Gastroesophageal sphincter (tissue), 4 donors: ENCODE measurements around the gene RBBP8NL. TPM values are rescaled to one million over a fixed set of nuclear protein-coding genes. Genes with fewer than 3 reads are reported as not detected.

ENCODE experiments used
- ATAC-seq: fragments of 150-250 bp; one replicate; pipeline ENCODE4 v1.9.1; 2016; ENCODE audit warnings: mild to moderate bottlenecking, moderate library complexity
- H3K27ac ChIP-seq, 4 donors: fragments of 200-600 bp; sonication (generic) in 3 of 4; 1 replicate in 3 of 4; 2 replicates in 1 of 4; pipeline ENCODE4 v1.5.1; 2016 to 2019
- H3K27me3 ChIP-seq: fragments of 200-600 bp; sonication (generic); one replicate; pipeline ENCODE4 v1.5.1; 2019
- H3K36me3 ChIP-seq, 2 donors: fragments of 200-600 bp; sonication (generic); one replicate each; pipeline ENCODE4 v1.5.1; 2019; ENCODE audit warnings: control low read depth in 1 of 2
- H3K4me1 ChIP-seq, 3 donors: fragments of 200-600 bp; sonication (generic); 1 replicate in 2 of 3; 2 replicates in 1 of 3; pipeline ENCODE4 v1.5.1; 2016 to 2019; ENCODE audit warnings: control low read depth in 2 of 3
- H3K4me3 ChIP-seq, 2 donors: fragments of 200-600 bp; sonication (generic); one replicate each; pipeline ENCODE4 v1.5.1; 2019; ENCODE audit warnings: mild to moderate bottlenecking in 1 of 2, moderate library complexity in 1 of 2
- H3K9me3 ChIP-seq, 3 donors: fragments of 200-600 bp; sonication (generic); one replicate each; pipeline ENCODE4 v1.5.1; 2017 to 2019; ENCODE audit warnings: control low read depth in 2 of 3
- CTCF ChIP-seq, 4 experiments: fragments of 200-600 bp in 2 of 4; fragments of 450-650 bp in 2 of 4; sonication (generic) in 1 of 4; IDR thresholded peaks; one replicate each; pipeline ENCODE4 v1.5.1; 2017 to 2019; ENCODE audit warnings: antibody characterized with exemption in 4 of 4, mild to moderate bottlenecking in 2 of 4, moderate library complexity in 2 of 4
- EP300 ChIP-seq: sonication (generic); formaldehyde crosslinking; IDR thresholded peaks from one replicate; pipeline ENCODE4 v1.6.1; 2017; ENCODE audit warnings: antibody characterized with exemption, mild to moderate bottlenecking
- POLR2A ChIP-seq, 2 donors: fragments of 450-650 bp; IDR thresholded peaks; one replicate each; pipeline ENCODE4 v1.6.1; 2017; ENCODE audit warnings: antibody characterized with exemption in 2 of 2, mild to moderate bottlenecking in 2 of 2, moderate library complexity in 1 of 2
- POLR2AphosphoS5 ChIP-seq: sonication (generic); formaldehyde crosslinking; IDR thresholded peaks from one replicate; pipeline ENCODE4 v1.6.1; 2017; ENCODE audit warnings: antibody characterized with exemption
- WGBS, 2 donors: methylation state at CpG; one replicate each; pipeline ENCODE4 v1.1.5; 2018; ENCODE audit warnings: low coverage in 1 of 2; 5-methylcytosine and 5-hydroxymethylcytosine counted together
- total RNA-seq, 4 donors: library from RNA; depleted of rRNA; stranded (reverse); fragments of >200 nt; gene quantifications; one replicate each; pipeline ENCODE4 v1.1.0, GENCODE V29; 2016

The RBBP8NL gene
- total RNA-seq, 4 donors from 2014 or later = 0.20 TPM; not detected in 3

- Histone ChIP-seq H3K9me3 (no peaks in the 10 kb centered on the region), H3K4me1 (no peaks in the 10 kb centered on the region), H3K27ac (no peak overlapping the region), H3K36me3 (no peaks in the 10 kb centered on the region), H3K4me3 (no peak overlapping the region), H3K27me3 (peaks cover 69% of the 10 kb centered on the region)
- WGBS, 2 donors = 29% methylated on average over 4 of the region's 41 CpGs; no CpG with 5 or more reads in 1 of the 2 donors
- ATAC-seq = no peak
- TF ChIP-seq CTCF (IDR thresholded peaks at IDR 0.05) (no peak), POLR2AphosphoS5 (no peak), EP300 (no peak), POLR2A (IDR thresholded peaks at IDR 0.05) (no peak)
These were observed 31.2 kb upstream of the RBBP8NL start for GRCh38 chr20:62458275-62459251.

GRCh38 chr20:62457831-62458230 is 30.5 kb upstream of the RBBP8NL start:
- peaks cover 76% of the 10 kb centered on the region for H3K27me3 ChIP-seq
- H3K27ac ChIP-seq = no peak overlapping the region
- no peak for ATAC-seq
- H3K4me3 ChIP-seq = no peak overlapping the region
- WGBS, 2 donors = 86% methylated on average over 4 of the region's 20 CpGs; no CpG with 5 or more reads in 1 of the 2 donors
- no peak for TF ChIP-seq EP300
- TF ChIP-seq CTCF (IDR thresholded peaks at IDR 0.05) = no peak
- H3K9me3 ChIP-seq = no peaks in the 10 kb centered on the region
- no peaks in the 10 kb centered on the region for H3K36me3 ChIP-seq
- no peaks in the 10 kb centered on the region for H3K4me1 ChIP-seq

GRCh38 chr20:62457098-62457497 is 29.8 kb upstream of the RBBP8NL start:
- no peaks in the 10 kb centered on the region for H3K9me3 ChIP-seq
- peaks cover 83% of the 10 kb centered on the region for H3K27me3 ChIP-seq
- H3K4me3 ChIP-seq = no peak overlapping the region
- no peak overlapping the region for H3K27ac ChIP-seq
- H3K4me1 ChIP-seq = no peaks in the 10 kb centered on the region
- no peak for ATAC-seq
- H3K36me3 ChIP-seq = no peaks in the 10 kb centered on the region
- WGBS, 2 donors = no CpG with 5 or more reads among the region's 17 CpGs
- TF ChIP-seq POLR2A (IDR thresholded peaks at IDR 0.05) = no peak
- TF ChIP-seq EP300 = no peak
- no peak for TF ChIP-seq POLR2AphosphoS5
- TF ChIP-seq CTCF (IDR thresholded peaks at IDR 0.05) = no peak

GRCh38 chr20:62455929-62456328 is 28.6 kb upstream of the RBBP8NL start:
- no peak for ATAC-seq
- 80% methylated on average over 2 of the region's 15 CpGs; no CpG with 5 or more reads in 1 of the 2 donors for WGBS, 2 donors
- H3K27me3 ChIP-seq = peaks cover 82% of the 10 kb centered on the region
- no peak overlapping the region for H3K4me3 ChIP-seq
- TF ChIP-seq POLR2AphosphoS5 = no peak
- no peak for TF ChIP-seq POLR2A (IDR thresholded peaks at IDR 0.05)
- no peak for TF ChIP-seq CTCF (IDR thresholded peaks at IDR 0.05)
- no peak for TF ChIP-seq EP300
- H3K4me1 ChIP-seq = no peaks in the 10 kb centered on the region
- no peaks in the 10 kb centered on the region for H3K36me3 ChIP-seq
- no peak overlapping the region for H3K27ac ChIP-seq
- no peaks in the 10 kb centered on the region for H3K9me3 ChIP-seq
